PFSK-1 (cell line): ENCODE results near the gene INPP5A.

Experiments
- FOXP2 ChIP-seq: optimal IDR thresholded peaks from 2 replicates; pipeline ENCODE3; 2011; ENCODE audit warnings: borderline replicate concordance, control low read depth, inconsistent platforms; ENCODE audit not compliant: insufficient read depth; ENCODE audit errors: extremely low read length, extremely low read depth
- POLR2AphosphoS5 ChIP-seq: IDR thresholded peaks from 2 replicates; pipeline ENCODE4 v1.6.1; 2012; ENCODE audit warnings: low read depth, mild to moderate bottlenecking, control low read depth, low read length, moderate library complexity
- REST ChIP-seq, 2 experiments: IDR thresholded peaks; 2 replicates each; pipeline versions ENCODE4 v1.6.1 to v1.8.0; 2011 to 2012; ENCODE audit warnings: low read depth in 2 of 2, low read length in 2 of 2, control low read depth in 1 of 2, inconsistent platforms in 1 of 2, mild to moderate bottlenecking in 1 of 2, moderate library complexity in 1 of 2; ENCODE audit not compliant: insufficient read depth in 1 of 2
- SIN3A ChIP-seq: IDR thresholded peaks from 2 replicates; pipeline ENCODE4 v1.6.1; 2012; ENCODE audit warnings: mild to moderate bottlenecking, low read length, moderate library complexity, borderline replicate concordance; ENCODE audit not compliant: insufficient read depth

- TF ChIP-seq SIN3A, result no peak
- no peak for TF ChIP-seq REST (IDR thresholded peaks at IDR 0.05; ENCODE audit: insufficient read depth in 1 of 2, low read depth in 2 of 2, low read length in 2 of 2)
- TF ChIP-seq FOXP2, result no peak
- no peak for TF ChIP-seq POLR2AphosphoS5
Observed at GRCh38 chr10:132701099-132701845, 163.7 kb downstream of the INPP5A start.
